NT2/D1 (cell line): Measurements from ENCODE around the gene ISOC2.

Experiments used
- DNase-seq: peaks from one replicate; pipeline ENCODE4 v3.0.0-alpha.2; 2011; ENCODE audit warnings: low read depth, low spot score
- H3K27me3 ChIP-seq: 2 replicates; pipeline ENCODE4 v1.6.0; 2011; ENCODE audit warnings: mild to moderate bottlenecking; ENCODE audit not compliant: insufficient read length, insufficient read depth
- H3K36me3 ChIP-seq: 2 replicates; pipeline ENCODE4 v1.6.1; 2011; ENCODE audit warnings: mild to moderate bottlenecking, low read length, mixed read lengths; ENCODE audit not compliant: insufficient read depth, insufficient read length
- H3K4me1 ChIP-seq: 2 replicates; pipeline ENCODE4 v1.5.1; 2011; ENCODE audit not compliant: insufficient read depth, insufficient read length
- H3K4me3 ChIP-seq: 2 replicates; pipeline ENCODE4 v1.5.1; 2011; ENCODE audit warnings: low read depth; ENCODE audit not compliant: insufficient read length
- H3K9ac ChIP-seq: 2 replicates; pipeline ENCODE4 v1.6.0; 2011; ENCODE audit warnings: low read depth; ENCODE audit not compliant: insufficient read length
- H3K9me3 ChIP-seq: 2 replicates; pipeline ENCODE4 v1.5.1; 2011; ENCODE audit warnings: mild to moderate bottlenecking, low read length; ENCODE audit not compliant: insufficient read depth
- SUZ12 ChIP-seq: IDR thresholded peaks from 2 replicates; pipeline ENCODE4 v1.6.1; 2011; ENCODE audit not compliant: insufficient read length, insufficient read depth; ENCODE audit errors: extremely low read depth
- YY1 ChIP-seq: IDR thresholded peaks from 2 replicates; pipeline ENCODE4 v1.6.1; 2011; ENCODE audit not compliant: insufficient read length, insufficient read depth
- ZNF274 ChIP-seq: IDR thresholded peaks from 2 replicates; pipeline ENCODE4 v1.6.1; 2011; ENCODE audit warnings: mild to moderate bottlenecking, low read depth, low read length

Gene ISOC2

GRCh38 chr19:55489711-55490477 lies 28.5 kb upstream of the ISOC2 start:
- H3K9ac ChIP-seq, result peak overlapping the region; percentile 50

GRCh38 chr19:55488986-55489710 lies 27.7 kb upstream of the ISOC2 start:
- Histone ChIP-seq H3K9me3 (no peaks in the 10 kb centered on the region), H3K36me3 (peaks cover 7% of the 10 kb centered on the region), H3K4me1 (peaks cover 20% of the 10 kb centered on the region), H3K4me3 (no peak overlapping the region), H3K27me3 (no peaks in the 10 kb centered on the region), H3K9ac (peak overlapping the region; percentile 50)
- DNase-seq, result no peak
- TF ChIP-seq YY1 (no peak), SUZ12 (no peak), ZNF274 (no peak)

More at GRCh38 chr19:55489711-55490477, 28.5 kb upstream of the ISOC2 start:
- DNase-seq, result no peak
- H3K4me1 ChIP-seq, result peaks cover 28% of the 10 kb centered on the region
- no peak overlapping the region for H3K4me3 ChIP-seq
- peaks cover 7% of the 10 kb centered on the region for H3K36me3 ChIP-seq
- H3K9me3 ChIP-seq, result no peaks in the 10 kb centered on the region
- TF ChIP-seq ZNF274 (no peak), SUZ12 (no peak), YY1 (no peak)
- no peaks in the 10 kb centered on the region for H3K27me3 ChIP-seq

GRCh38 chr19:55487924-55488687 lies 26.7 kb upstream of the ISOC2 start, which contains the start of gene SSC5D:
SSC5D (plus strand) TSS chr19:55488436; CDS start chr19:55488590, 154 bp downstream.
- DNase-seq, result no peak
- H3K9ac ChIP-seq, result peak within 1 kb of the TSS; percentile 76
- peak within 1 kb of the TSS; percentile 32 for H3K4me3 ChIP-seq
- no peaks in the 10 kb centered on the region for H3K27me3 ChIP-seq
- peaks cover 16% of the 10 kb centered on the region for H3K4me1 ChIP-seq
- H3K36me3 ChIP-seq, result peaks cover 9% of the 10 kb centered on the region
- TF ChIP-seq ZNF274 (no peak), YY1 (no peak), SUZ12 (no peak)
- H3K9me3 ChIP-seq, result no peaks in the 10 kb centered on the region

GRCh38 chr19:55486971-55487923 lies 25.8 kb upstream of the ISOC2 start:
- H3K4me3 ChIP-seq, result peak overlapping the region; percentile 18
- H3K27me3 ChIP-seq, result no peaks in the 10 kb centered on the region
- H3K9ac ChIP-seq, result peak overlapping the region; percentile 76
- DNase-seq, result no peak
- no peaks in the 10 kb centered on the region for H3K9me3 ChIP-seq
- peaks cover 14% of the 10 kb centered on the region for H3K4me1 ChIP-seq
- peaks cover 13% of the 10 kb centered on the region for H3K36me3 ChIP-seq
- TF ChIP-seq ZNF274, result no peak
- TF ChIP-seq SUZ12, result no peak
- no peak for TF ChIP-seq YY1

GRCh38 chr19:55486043-55486970 lies 24.9 kb upstream of the ISOC2 start:
- no peaks in the 10 kb centered on the region for H3K9me3 ChIP-seq
- peaks cover 14% of the 10 kb centered on the region for H3K4me1 ChIP-seq
- H3K27me3 ChIP-seq, result no peaks in the 10 kb centered on the region
- peak overlapping the region; percentile 18 for H3K4me3 ChIP-seq
- no peak for DNase-seq
- peaks cover 13% of the 10 kb centered on the region for H3K36me3 ChIP-seq
- H3K9ac ChIP-seq, result peak overlapping the region; percentile 76
- TF ChIP-seq YY1 (no peak), ZNF274 (no peak), SUZ12 (no peak)
